HG03460 (cell line): Measurements from ENCODE around the gene MYO7A.

Source experiments
- ATAC-seq: cut with Tn5 transposase; IDR thresholded peaks from one replicate; pipeline ENCODE4 v1.9.1; 2021; ENCODE audit not compliant: unreplicated experiment

The MYO7A gene

GRCh38 chr11:77159937-77160495 is 32.0 kb downstream of the MYO7A start:
- ATAC-seq, result no peak

- ATAC-seq, result no peak
Observed at GRCh38 chr11:77163271-77163670, 35.2 kb downstream of the MYO7A start.

- no peak for ATAC-seq
Observed at GRCh38 chr11:77165066-77165465, 37.0 kb downstream of the MYO7A start.

DNA sequence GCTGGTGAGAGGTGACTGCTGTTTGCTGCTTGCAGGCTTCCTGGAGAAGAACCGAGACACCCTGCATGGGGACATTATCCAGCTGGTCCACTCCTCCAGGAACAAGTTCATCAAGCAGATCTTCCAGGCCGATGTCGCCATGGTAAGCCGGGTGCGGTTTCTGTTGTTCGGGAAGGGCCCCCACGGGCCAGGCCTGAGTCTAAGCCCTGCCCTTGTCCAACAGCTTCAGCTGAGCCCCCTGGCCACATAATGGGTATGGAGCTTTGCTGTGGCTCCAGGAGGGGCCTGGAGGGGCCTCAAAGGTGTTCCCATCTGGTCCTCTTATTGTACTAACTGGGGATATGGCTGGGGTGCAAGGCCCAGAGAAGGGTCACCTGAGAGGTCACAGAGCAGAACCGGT is 38.0 kb downstream of the MYO7A start:
- ATAC-seq, result no peak

GRCh38 chr11:77167111-77167626 is 39.1 kb downstream of the MYO7A start:
- ATAC-seq, result no peak

DNA sequence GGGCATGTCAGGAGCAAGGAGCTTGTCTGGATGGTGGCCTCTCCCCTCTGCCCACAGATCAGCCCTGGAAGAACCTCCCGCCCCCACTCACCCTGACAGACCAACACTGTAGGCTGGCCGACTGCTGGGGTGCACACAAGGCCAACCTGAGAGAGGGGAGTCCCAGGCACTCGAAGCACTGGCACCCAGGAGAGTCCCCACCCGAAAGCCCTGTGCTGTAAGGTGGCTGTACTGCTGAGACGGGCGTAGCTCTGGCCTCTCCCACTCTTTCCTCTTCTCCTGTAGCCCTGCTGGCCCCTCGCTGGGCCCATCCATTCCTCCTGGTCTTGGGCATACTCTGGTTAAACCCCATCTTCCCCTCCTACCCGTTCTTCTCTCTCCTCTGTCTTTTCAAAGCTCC is 39.7 kb downstream of the MYO7A start:
- no peak for ATAC-seq

- no peak for ATAC-seq
Observed at GRCh38 chr11:77170107-77170506, 42.1 kb downstream of the MYO7A start.

DNA sequence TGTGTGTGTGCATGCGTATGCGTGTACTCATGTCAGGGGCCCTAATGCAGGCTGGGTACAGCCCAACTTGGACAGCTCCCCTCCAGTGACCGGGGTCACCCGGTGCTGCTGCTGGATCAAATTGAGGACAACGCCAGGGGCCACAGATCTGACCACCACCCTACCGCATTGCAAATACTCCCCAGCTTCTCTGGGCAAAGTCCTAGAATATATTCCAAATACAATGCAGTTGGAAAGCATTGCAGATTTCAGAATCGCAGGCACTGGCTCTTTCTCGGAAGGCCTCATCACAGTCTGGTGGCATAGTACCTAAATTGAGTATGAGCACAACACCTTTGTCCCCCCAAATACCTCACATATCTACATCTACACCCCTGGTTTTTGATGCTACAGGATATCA is 43.2 kb downstream of the MYO7A start:
- ATAC-seq, result no peak

DNA sequence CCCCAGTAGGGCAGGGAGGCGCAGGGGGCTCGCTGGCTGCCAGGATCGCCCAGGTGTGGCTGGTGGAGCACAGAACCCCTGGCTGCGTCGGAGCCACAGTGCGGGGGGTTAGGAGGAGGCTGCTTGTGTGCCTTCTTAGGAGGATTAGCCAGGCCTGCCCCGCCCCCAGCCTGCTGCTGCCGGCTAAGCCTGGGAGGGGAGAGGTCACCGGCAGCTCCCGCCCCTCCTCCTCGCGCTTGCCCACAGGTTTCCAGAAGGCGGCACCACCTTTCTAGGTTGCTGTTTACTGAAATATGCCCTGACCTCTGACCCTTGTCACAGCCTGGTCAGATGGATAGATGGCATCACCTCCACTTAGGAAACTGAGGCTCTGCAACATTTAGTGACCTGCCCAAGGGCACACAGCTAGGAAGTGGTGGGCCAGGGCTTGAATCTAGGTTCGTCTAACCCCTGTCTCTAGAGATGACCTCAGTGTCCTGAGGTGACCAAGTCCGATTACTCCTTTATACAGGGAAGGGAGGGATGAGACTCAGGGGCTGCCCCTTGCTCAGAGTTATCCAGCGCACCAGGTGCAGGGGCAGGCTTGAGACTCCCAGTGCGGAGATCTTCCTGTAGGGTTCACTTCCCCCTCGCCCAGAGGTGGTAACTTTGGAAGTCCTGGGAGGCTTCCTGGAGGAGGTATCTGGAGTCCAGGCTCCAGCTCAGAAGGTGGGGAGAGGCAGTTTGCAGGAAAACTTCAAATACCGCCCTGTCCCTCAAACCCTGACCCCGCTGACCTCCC is 44.0 kb downstream of the MYO7A start:
- ATAC-seq, result no peak

DNA sequence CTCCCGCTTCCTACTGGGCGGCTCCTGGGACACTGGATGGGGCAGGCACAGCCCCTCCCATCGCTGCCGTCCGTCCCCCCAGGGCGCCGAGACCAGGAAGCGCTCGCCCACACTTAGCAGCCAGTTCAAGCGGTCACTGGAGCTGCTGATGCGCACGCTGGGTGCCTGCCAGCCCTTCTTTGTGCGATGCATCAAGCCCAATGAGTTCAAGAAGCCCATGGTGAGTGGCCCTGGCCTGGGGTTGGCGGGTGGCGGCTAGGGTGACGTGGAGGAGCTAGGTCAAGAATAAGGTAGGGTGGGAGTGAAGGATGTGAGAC is 44.6 kb downstream of the MYO7A start:
- no peak for ATAC-seq

DNA sequence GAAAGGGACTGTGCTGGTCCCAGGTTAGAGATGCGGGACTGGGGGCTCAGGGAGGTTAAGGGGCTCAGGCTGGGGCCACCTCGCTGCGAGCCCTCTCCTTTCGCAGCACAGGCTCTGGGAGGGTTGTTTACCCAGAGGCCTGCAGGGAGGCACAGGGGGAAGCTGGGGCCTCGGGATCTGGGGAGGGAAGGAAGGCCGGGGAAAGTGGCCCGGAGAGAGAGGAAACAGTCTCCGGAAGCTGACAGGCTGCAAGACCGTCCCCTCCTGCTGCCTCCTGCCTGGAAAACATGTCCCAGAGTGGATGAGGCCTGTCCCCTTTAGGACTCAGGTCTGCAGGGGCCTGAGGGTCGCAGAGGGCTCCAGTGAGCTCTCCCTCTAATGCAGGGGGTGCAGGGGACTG is 45.4 kb downstream of the MYO7A start:
- no peak for ATAC-seq

DNA sequence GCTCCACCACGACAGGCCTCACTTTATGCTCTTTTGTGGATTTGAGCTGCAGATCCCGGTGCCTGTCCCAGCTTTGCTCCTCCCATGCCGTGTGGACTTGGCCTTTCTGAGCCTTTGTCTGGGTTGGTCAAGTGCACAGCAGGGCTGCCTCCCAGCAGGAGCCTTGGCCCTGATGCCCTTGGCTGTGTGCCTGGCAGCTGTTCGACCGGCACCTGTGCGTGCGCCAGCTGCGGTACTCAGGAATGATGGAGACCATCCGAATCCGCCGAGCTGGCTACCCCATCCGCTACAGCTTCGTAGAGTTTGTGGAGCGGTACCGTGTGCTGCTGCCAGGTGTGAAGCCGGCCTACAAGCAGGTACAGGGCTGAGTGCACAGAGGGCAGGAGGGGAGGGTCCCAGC is 46.5 kb downstream of the MYO7A start:
- ATAC-seq, result no peak

- no peak for ATAC-seq
Observed at GRCh38 chr11:77175021-77175842, 47.2 kb downstream of the MYO7A start.

DNA sequence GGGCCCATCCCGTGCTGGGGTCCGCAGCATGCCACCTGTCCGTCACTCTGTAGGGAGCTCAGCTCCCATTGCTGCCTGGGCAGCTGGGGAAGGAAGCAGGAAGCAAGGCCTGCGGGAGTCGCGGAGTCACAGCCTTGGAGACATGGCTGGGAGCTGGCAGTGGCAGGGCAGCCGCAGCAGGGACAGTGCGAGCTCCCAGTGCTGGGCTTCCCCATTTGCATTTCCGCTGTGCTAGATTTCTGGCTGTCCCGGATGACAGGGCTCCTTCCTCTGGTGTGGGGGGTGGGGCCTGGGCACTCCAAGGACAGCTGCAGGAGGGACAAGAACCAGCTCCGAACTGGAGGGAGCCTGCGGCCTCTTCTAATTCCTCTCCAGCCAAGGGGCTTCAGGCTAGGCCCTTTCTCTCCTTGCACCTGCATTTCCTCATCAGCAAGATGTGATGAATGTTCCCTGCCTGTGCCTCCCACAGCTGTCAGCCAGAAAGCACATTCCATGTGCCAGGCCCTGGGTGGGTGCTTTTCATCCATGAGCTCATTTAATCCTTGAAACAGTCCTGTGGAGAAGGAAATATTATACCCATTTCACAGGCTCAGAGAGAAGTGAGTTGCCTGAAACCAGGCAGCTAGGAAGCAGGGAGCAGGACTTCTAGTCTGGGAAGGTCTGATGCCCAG is 48.0 kb downstream of the MYO7A start:
- no peak for ATAC-seq

GRCh38 chr11:77176996-77177395 is 49.0 kb downstream of the MYO7A start:
- no peak for ATAC-seq

GRCh38 chr11:77178150-77178549 is 50.1 kb downstream of the MYO7A start:
- no peak for ATAC-seq

DNA sequence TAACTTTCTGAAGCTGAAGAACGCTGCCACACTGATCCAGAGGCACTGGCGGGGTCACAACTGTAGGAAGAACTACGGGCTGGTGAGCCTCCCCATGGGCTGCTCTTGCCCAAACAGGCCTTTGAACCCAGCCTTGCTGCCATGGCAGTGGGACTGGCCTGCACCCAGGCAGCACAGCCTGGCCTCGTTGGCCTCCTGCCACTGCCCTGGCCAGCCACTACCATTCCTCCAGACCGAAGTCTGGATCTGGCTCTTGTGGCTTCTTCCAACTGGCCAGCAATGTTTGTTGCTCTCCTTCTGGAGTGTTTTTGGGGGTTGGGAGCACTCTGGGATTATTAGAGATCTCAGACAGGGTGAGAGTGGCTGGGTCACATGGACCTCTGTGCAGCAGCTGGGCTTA is 51.0 kb downstream of the MYO7A start:
- no peak for ATAC-seq

GRCh38 chr11:77179681-77180080 is 51.6 kb downstream of the MYO7A start:
- ATAC-seq, result no peak

GRCh38 chr11:77180346-77180745 is 52.3 kb downstream of the MYO7A start:
- no peak for ATAC-seq

DNA sequence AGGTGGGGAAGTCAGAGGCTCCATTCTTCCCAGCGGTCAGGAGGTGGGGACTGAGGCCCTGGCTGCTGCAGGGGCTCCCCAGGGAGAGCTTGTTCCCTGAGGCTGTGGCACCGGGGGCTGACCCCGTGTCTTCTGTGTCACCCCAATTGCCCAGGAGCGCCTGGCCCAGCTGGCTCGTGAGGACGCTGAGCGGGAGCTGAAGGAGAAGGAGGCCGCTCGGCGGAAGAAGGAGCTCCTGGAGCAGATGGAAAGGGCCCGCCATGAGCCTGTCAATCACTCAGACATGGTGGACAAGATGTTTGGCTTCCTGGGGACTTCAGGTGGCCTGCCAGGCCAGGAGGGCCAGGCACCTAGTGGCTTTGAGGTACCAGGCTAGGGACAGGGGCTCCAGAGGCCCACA is 53.2 kb downstream of the MYO7A start:
- ATAC-seq, result no peak

DNA sequence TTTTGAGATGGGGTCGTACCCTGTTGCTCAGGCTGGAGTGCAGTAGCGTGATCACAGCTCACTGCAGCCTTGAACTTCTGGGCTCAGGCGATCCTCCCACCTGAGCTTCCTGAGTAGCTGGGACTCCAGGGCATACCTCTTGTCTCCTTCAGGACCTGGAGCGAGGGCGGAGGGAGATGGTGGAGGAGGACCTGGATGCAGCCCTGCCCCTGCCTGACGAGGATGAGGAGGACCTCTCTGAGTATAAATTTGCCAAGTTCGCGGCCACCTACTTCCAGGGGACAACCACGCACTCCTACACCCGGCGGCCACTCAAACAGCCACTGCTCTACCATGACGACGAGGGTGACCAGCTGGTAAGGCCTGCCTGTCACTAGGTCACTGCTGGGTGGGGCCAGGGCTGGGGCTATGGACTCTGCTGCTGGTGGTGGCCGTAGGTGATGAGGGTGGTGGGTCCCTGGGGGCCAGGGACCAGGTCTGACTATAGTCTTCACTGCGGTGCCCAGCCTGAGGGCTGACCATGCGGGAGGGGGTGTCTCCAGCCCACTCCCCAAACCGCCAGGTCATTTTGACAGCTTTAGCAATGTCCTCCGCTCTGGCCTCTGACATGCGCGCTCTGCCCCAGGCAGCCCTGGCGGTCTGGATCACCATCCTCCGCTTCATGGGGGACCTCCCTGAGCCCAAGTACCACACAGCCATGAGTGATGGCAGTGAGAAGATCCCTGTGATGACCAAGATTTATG is 53.9 kb downstream of the MYO7A start:
- no peak for ATAC-seq
